Adipocyte (in vitro differentiated cells): ENCODE results near the gene ATXN7L1.

Experiments used
- DNase-seq: peaks from one replicate; pipeline ENCODE4 v3.0.0-alpha.2; 2015; ENCODE audit warnings: low read depth
- H3K27me3 ChIP-seq: replicated peaks from 2 replicates; pipeline ENCODE4 v1.7.0; 2013; ENCODE audit warnings: mild to moderate bottlenecking, low read length, moderate library complexity; ENCODE audit not compliant: control insufficient read depth, insufficient read depth
- H3K36me3 ChIP-seq: 2 replicates; pipeline ENCODE4 v1.7.0; 2013; ENCODE audit warnings: low read length, mild to moderate bottlenecking, moderate library complexity; ENCODE audit not compliant: control insufficient read depth, insufficient read depth, severe bottlenecking
- H3K4me1 ChIP-seq: 2 replicates; pipeline ENCODE4 v1.7.0; 2013; ENCODE audit warnings: mild to moderate bottlenecking, low read length, moderate library complexity; ENCODE audit not compliant: control insufficient read depth, insufficient read depth
- H3K4me3 ChIP-seq: 2 replicates; pipeline ENCODE4 v1.7.0; 2013; ENCODE audit warnings: mild to moderate bottlenecking, low read length, moderate library complexity
- H3K9ac ChIP-seq: 2 replicates; pipeline ENCODE4 v1.7.0; 2013; ENCODE audit warnings: mild to moderate bottlenecking, low read length, moderate library complexity
- H3K9me3 ChIP-seq: 2 replicates; pipeline ENCODE4 v1.7.0; 2013; ENCODE audit warnings: mild to moderate bottlenecking, low read length, moderate library complexity; ENCODE audit not compliant: control insufficient read depth

ATXN7L1 gene

GRCh38 chr7:105906695-105907094 lies 30.3 kb upstream of the ATXN7L1 start:
- no peak overlapping the region for H3K9ac ChIP-seq
- H3K27me3 ChIP-seq = no peaks in the 10 kb centered on the region
- peaks cover 5% of the 10 kb centered on the region for H3K9me3 ChIP-seq
- no peak for DNase-seq
- H3K4me1 ChIP-seq = peaks cover 6% of the 10 kb centered on the region
- no peak overlapping the region for H3K4me3 ChIP-seq
- H3K36me3 ChIP-seq = peaks cover 7% of the 10 kb centered on the region

- no peak for DNase-seq
- Histone ChIP-seq H3K36me3 (peaks cover 5% of the 10 kb centered on the region), H3K9ac (no peak overlapping the region), H3K9me3 (peaks cover 3% of the 10 kb centered on the region), H3K4me3 (no peak overlapping the region), H3K4me1 (peaks cover 5% of the 10 kb centered on the region), H3K27me3 (no peaks in the 10 kb centered on the region)
These were observed 29.6 kb upstream of the ATXN7L1 start for GRCh38 chr7:105905910-105906568.

- peaks cover 5% of the 10 kb centered on the region for H3K4me1 ChIP-seq
- H3K27me3 ChIP-seq = no peaks in the 10 kb centered on the region
- DNase-seq = no peak
- H3K36me3 ChIP-seq = no peaks in the 10 kb centered on the region
- no peaks in the 10 kb centered on the region for H3K9me3 ChIP-seq
- H3K9ac ChIP-seq = no peak overlapping the region
- H3K4me3 ChIP-seq = no peak overlapping the region
These were observed 29.0 kb upstream of the ATXN7L1 start for GRCh38 chr7:105905209-105905909.

- Histone ChIP-seq H3K4me3 (no peak overlapping the region), H3K9me3 (no peaks in the 10 kb centered on the region), H3K36me3 (no peaks in the 10 kb centered on the region), H3K27me3 (no peaks in the 10 kb centered on the region), H3K9ac (no peak overlapping the region), H3K4me1 (peaks cover 5% of the 10 kb centered on the region)
- no peak for DNase-seq
These were observed 27.7 kb upstream of the ATXN7L1 start for GRCh38 chr7:105904064-105904463.

GRCh38 chr7:105902325-105902911 lies 26.0 kb upstream of the ATXN7L1 start:
- no peaks in the 10 kb centered on the region for H3K27me3 ChIP-seq
- no peak overlapping the region for H3K9ac ChIP-seq
- DNase-seq = no peak
- H3K36me3 ChIP-seq = no peaks in the 10 kb centered on the region
- no peaks in the 10 kb centered on the region for H3K9me3 ChIP-seq
- no peak overlapping the region for H3K4me3 ChIP-seq
- H3K4me1 ChIP-seq = peaks cover 5% of the 10 kb centered on the region

- H3K36me3 ChIP-seq = peaks cover 13% of the 10 kb centered on the region
- no peak for DNase-seq
- no peaks in the 10 kb centered on the region for H3K27me3 ChIP-seq
- H3K9ac ChIP-seq = no peak overlapping the region
- no peaks in the 10 kb centered on the region for H3K9me3 ChIP-seq
- no peaks in the 10 kb centered on the region for H3K4me1 ChIP-seq
- no peak overlapping the region for H3K4me3 ChIP-seq
These were observed 21.6 kb upstream of the ATXN7L1 start for GRCh38 chr7:105897999-105898398.

- Histone ChIP-seq H3K27me3 (no peaks in the 10 kb centered on the region), H3K4me3 (no peak overlapping the region), H3K9ac (no peak overlapping the region), H3K36me3 (peaks cover 17% of the 10 kb centered on the region), H3K9me3 (no peaks in the 10 kb centered on the region), H3K4me1 (no peaks in the 10 kb centered on the region)
- DNase-seq = peak; percentile 21
These were observed 20.1 kb upstream of the ATXN7L1 start for GRCh38 chr7:105896407-105896911.

GRCh38 chr7:105894131-105894530 lies 17.7 kb upstream of the ATXN7L1 start:
- Histone ChIP-seq H3K9me3 (no peaks in the 10 kb centered on the region), H3K4me3 (no peak overlapping the region), H3K27me3 (no peaks in the 10 kb centered on the region), H3K4me1 (no peaks in the 10 kb centered on the region), H3K36me3 (peaks cover 30% of the 10 kb centered on the region), H3K9ac (no peak overlapping the region)
- DNase-seq = no peak

GRCh38 chr7:105892387-105892786 lies 16.0 kb upstream of the ATXN7L1 start:
- H3K9me3 ChIP-seq = no peaks in the 10 kb centered on the region
- no peak overlapping the region for H3K4me3 ChIP-seq
- H3K4me1 ChIP-seq = no peaks in the 10 kb centered on the region
- DNase-seq = no peak
- no peak overlapping the region for H3K9ac ChIP-seq
- H3K36me3 ChIP-seq = peaks cover 30% of the 10 kb centered on the region
- no peaks in the 10 kb centered on the region for H3K27me3 ChIP-seq

- no peak for DNase-seq
- H3K4me1 ChIP-seq = peaks cover 6% of the 10 kb centered on the region
- H3K4me3 ChIP-seq = no peak overlapping the region
- H3K36me3 ChIP-seq = peaks cover 30% of the 10 kb centered on the region
- no peak overlapping the region for H3K9ac ChIP-seq
- no peaks in the 10 kb centered on the region for H3K27me3 ChIP-seq
- no peaks in the 10 kb centered on the region for H3K9me3 ChIP-seq
These were observed 14.0 kb upstream of the ATXN7L1 start for GRCh38 chr7:105890290-105890997.

- Histone ChIP-seq H3K27me3 (no peaks in the 10 kb centered on the region), H3K4me3 (no peak overlapping the region), H3K36me3 (peaks cover 17% of the 10 kb centered on the region), H3K4me1 (peaks cover 13% of the 10 kb centered on the region), H3K9me3 (no peaks in the 10 kb centered on the region), H3K9ac (no peak overlapping the region)
- DNase-seq = no peak
These were observed 11.3 kb upstream of the ATXN7L1 start for GRCh38 chr7:105887569-105888189.
